Muscle of back (tissue), 11 donors: ENCODE data around the gene SHROOM3. TPM values are rescaled to one million over a fixed set of nuclear protein-coding genes. Genes with fewer than 3 reads are reported as not detected.

Experiments used
- DNase-seq, 3 donors: peaks; one replicate each; pipeline versions ENCODE4 v3.0.0 to v3.0.0-alpha.2; 2013
- polyA plus RNA-seq, 10 donors: library from polyadenylated mRNA; unstranded; fragments of 120-200 nt; gene quantifications; one replicate each; pipeline ENCODE4 v1.2.1, GENCODE V29; 2013; ENCODE audit not compliant: insufficient read length in 10 of 10

The SHROOM3 gene
- polyA plus RNA-seq, 10 donors: 18.7 to 61.5 (median 22.9) TPM

DNA sequence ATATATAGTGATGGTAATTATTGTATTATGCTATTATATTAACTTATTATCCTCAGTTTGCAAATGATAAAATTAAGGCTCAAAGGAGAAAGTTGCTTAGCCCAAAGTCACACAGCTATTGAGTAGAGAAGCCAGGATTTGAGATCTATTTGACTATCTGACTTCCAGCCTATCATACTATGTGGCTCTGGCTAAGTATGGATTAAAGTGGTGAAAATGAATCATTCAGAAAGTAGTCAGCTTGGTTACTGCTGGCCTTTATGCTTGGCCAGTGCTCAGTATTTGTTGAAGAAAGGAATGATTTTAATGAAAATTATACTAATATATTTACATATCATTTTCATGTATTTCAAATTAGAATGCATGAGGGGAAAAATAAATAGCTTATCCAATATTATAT lies 219.8 kb downstream of the SHROOM3 start:
- no peak for DNase-seq

DNA sequence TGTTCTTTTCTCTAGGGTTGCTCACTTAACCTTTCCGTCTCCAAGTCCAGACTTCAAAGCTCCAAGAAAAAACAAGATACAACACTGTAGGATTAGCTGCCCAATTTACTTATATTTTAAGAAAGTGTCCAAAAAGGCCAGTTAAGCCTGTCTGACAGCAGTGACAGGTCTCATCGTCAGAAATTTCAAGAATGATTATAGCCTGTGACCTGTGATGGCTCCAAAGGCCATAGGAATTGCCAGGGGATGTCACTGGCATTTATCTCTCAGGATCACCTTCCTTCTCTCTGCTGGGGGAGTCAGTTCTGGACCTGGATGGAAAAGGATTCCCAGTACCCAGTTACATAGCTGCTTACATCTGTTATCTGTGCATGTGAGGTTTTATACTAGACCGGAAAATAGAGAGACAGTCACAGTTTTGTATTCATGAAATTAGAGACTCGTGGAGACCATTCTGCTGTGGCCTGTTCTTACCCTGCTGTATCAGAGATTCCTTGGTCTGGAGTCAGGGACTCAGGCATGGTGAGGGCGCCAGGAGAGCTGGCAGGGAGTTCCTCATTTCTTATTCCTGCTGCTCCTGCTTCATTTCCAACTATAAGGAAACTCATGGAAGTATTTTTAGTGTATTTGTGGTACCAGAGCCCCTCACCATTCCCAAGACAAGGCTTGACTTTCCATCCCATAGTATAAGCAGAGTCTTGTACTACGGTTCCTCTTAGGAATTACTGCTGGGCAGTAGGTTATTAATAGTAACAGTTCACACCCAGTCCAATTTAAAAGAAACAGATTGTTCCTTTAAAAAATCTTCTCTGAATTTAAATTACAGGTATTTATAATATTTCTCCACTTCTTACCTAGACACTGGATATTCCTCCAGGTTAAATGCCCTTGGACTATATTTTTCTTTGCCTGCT lies 220.8 kb downstream of the SHROOM3 start:
- DNase-seq: no peak

DNA sequence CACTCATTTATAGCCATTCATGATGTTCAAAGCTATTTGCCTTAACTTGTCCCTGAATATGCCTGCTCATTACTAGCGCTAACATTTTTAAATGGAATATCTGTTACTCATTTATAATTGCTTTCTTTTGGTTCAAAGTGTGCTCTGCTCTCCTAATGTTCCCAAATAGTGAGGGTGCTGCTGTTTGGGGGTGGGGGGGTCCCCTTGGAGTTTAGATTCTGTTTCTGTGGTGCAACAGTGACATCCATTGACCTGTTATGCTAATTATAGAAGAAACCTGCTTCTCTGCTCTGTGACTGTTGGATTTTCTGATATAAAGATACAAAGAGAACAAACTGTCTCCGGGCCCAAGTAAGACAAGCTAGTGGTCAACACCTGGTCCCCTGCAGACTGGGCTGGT lies 222.4 kb downstream of the SHROOM3 start:
- no peak for DNase-seq

DNA sequence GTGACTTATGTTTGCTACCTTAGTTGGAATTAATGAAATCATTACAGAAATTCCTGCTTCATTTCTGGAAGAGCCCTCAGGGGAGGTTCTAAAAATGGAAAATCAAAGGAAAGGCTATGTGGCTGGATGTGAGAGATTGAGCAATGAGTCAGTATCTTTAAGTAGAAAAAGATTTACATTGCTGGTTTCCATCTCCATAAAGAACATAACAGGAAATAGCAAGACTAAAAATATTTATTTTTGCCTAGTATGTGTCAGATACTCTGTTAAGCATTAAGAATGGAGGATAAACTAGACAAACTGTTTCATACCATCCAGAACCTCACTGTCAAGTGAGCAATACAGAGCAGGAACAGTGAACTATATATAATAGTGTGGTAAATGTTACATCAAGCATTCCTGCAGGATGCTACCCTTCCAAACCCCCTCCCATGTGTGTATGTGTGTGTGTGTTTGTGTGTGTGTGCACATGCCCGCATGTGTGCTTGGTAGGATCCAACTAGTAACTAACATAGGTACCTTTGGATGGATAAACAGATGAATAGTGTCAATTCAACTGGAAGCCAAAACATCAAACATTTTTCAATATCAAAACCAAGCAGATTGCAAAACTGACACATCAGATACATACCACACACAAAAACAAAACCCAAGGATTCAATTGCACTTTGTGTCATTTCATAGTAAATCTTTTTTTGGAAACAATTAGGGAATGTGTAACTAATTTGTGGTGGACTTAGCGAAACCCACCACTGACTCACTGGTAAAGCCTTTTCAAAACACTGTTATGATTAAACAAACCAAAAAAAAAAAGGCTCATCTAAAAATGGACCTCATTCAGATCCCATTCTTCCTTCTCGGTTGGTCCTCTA lies 223.4 kb downstream of the SHROOM3 start:
- DNase-seq: peak in 2 of 3 donors; percentile 20 to 90

DNA sequence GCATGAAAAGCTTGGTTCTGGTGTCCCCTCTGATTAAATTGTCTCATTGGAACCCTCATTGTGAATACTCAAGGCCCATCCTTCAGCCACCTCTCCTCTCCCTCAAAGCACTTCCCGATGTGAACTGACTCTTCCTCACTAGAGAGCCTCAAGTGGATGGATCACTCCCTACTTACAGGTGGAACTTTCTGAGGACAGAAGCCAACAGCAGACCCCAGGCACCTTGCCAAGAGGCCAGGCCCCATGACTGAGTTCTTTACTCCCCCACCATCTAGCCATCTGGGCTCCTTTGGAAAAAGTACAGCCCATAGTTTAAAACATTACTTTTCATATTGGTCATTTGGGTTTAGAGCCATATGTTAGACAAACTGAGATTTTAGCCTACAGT lies 224.1 kb downstream of the SHROOM3 start:
- DNase-seq: peak in 1 of 3 donors; percentile 37

DNA sequence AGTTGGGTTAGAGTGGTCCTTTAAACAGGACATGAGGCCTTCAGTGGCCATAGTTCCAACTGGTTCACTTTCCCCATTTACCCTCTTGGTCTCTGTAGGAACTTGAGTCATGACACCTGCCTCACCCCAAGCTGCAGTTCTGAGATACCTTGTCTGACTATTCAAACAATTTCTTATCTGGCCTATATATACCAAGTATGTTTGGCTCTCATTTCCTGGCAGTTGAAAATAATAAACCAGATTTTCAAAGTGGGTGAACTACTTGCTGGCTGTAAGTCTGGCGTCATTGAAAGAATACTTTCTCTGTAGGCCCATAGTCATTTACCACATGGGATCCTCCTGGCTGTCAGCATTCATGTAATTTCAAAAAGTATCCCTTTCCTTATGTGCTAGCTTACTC lies 228.8 kb downstream of the SHROOM3 start:
- DNase-seq: no peak

DNA sequence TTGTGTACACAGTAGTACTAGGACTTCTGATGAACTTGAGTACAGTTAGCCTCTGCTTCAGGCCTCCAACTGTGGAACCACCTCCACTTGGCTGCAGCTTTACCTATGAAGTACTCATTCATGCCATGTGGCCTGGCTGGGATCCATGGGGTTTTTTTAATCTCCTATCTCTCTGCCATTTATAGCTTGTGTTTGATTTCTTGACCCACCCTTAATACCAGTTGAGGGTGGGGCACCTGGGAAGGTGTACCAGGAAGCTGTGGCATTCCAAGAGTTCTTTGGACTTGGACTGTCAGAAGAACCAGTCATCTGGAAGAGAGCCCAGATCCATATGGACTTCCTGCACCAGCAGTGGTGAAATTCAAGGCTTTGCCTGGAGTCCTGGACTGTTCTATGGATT lies 230.1 kb downstream of the SHROOM3 start:
- DNase-seq: no peak

DNA sequence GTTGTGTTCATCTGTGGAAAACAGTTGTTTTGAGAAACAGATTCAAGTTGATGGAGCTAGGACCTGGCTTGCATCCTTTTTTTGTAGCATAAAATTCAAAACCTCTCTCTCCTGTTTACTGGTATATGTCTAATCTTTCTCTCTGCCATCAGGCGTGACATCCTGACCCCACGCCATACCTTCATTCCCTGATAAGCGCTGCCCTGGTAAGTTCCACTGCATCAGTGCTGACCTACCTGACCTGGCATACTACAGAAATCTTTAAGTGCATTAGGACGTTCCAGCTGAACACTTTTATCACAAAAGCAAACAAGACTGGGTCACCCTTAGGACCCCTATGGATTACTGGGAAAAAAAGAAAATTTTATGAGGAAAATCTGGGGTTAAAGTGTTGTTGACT lies 230.7 kb downstream of the SHROOM3 start:
- no peak for DNase-seq

DNA sequence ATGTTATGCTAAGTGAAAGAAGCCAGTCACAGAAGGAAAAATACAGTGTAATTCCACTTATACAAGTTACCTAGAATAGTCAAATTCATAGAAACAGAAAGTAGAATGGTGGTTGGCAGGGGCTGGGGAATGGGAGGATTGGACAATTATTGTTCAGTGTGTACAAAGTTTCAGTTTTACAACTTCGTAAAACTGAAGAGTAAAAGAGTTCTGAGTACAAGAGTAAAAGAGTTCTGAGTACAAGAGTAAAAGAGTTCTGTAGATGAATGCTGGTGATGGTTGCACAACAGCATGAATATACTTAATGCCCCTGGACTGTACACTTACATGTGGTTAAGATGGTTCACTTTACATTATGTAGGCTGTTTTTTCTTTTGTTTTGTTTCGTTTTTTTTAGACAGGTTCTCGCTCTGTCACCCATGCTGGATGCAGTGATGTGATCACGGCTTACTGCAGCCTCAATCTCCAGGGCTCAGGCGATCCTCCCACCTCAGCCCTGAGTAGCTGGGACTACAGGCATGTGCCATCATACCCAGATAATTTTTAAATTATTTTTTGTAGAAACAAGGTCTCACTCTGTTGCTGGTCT lies 232.0 kb downstream of the SHROOM3 start:
- DNase-seq: no peak

DNA sequence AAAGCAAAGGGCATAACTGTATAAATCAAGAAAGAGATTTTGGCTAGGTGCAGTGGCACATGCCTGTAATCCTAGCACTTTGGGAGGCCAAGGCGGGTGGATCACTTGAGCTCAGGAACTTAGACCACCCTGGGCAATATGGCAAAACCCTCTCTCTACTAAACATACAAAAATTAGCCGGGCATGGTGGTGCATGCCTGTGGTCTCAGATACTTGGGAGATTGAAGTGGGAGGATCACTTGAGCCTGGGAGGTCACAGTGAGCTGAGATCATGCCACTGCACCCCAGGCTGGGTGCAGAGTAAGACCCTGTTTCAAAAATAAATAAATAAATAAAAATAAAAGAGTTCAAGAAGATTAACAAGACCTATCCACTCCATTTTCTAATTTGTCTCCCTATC lies 235.6 kb downstream of the SHROOM3 start:
- DNase-seq: no peak

DNA sequence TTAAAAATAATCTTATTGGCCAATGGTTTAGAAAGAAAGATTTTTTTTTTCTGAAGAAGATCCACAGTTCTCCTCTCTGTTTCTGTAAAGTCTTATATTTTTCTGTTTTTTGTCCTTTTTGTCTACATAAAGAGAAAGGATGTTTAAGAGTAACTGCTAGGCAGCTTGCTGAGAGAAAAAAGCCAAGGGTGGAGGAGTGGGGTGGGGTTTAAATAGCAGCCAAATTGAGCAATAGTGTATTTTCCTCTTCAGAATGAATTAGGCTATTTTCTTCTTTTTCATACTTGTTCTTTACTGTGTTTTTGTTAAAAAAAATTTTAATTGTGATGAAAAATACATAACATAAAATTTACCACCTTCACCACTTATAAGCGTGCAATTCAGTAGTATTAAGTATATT lies 238.3 kb downstream of the SHROOM3 start:
- no peak for DNase-seq

DNA sequence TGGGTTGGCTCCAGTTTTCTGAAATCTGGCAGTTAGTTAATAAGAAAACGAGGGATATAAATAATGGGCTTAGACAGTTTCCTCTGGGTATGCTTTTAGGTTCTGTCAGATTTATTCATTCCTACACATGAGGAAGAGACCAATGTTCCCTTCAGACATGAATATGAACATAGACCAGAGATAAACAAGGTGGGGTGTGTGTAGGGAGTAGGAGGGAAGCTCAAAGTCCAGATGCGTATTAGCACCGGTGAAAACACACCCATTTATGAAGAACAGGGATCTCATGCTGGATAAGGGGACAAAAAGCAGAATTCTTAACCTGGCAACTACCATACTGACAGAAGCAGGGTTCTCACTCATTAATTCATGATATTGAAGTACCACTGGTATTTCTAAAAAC lies 240.0 kb downstream of the SHROOM3 start:
- no peak for DNase-seq

DNA sequence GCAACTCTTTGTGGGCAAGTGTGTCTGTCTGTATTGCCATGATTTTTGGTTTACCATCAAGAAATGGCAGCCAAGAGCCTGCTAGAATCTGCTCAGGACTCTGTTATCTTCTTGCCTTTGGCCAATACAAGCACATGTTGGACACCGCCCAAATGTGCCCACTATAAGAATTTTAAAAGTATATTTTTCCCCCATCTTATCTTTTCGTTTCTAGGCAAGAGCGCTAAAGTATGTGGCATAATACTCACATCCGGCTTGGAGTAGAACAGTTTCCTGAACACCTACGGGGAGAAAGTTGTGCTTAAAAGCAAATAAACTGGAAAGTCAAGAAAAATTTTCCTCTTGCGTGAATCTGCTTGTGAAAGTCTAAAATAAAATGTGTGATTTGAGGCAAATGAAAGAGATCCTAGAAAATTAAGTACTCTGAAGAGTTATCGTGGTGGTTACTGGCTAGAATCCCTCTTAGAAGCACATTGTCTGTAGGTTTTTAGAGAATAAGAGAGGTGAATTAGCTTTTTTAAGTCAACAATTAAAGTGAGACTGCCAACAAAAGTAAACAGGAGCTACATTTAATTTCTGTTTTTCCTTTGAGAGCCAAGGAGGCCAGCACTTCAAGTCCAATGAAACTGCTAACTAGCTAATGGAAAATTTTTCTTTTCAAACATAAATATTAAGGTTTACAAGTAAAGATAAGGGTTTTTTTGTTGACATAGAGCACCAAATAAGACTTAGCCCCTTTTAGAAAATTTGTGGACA lies 242.7 kb downstream of the SHROOM3 start:
- no peak for DNase-seq

DNA sequence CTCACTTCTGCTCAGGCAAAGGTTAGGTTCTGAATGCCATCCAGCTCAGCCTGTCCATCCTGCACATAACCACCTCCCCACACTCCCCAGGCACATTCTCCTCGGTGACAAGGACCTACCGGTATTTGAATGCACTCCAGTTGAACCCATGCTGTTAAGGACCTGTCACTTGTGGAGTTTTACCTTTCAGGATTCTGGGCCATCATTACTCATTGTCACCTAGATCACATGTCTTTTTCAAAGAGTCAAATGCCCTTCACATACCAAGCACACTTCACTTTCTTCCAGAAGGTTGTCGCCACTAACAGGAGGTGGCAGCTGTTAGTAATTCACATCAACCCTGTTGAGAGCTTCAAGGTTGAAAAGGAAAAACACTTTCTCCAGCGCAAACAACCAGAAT lies 244.7 kb downstream of the SHROOM3 start:
- no peak for DNase-seq

DNA sequence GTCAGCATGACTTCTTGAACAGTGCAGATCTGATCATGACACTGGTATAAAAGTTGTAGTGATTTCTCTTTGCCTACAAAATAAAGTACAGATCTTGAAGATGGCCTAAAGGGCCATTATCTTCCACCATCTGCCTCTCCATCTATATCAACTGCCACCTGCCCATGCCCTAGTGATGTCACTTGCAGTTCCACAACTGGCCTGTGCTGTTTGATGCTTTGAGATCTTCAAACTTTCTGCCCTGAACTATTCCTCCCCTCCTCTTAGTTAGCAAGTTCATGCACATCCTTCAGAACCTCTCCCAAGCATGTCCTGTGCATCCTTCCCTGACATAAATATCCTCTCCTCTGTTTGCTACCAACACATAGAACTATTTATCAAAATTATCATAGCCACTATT lies 245.9 kb downstream of the SHROOM3 start:
- DNase-seq: no peak

DNA sequence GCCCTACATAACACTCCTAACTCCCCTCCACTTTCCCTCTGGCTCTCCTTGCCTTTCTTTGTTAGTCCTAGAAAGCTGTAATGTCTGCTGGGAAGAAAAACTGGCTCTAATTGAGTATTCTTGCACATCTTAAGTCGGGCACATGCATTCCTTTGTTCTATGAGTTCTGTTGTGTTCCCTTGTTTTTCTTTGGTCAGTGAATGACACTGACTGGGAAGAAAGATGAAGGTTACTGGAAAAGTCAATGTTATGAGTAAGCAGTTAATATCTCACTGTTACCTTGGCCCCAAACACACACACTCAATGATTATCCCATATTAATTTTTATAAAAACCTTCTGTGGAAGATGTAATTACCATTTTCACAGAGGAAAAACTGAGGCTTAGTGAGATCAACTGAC lies 247.0 kb downstream of the SHROOM3 start:
- DNase-seq: no peak

DNA sequence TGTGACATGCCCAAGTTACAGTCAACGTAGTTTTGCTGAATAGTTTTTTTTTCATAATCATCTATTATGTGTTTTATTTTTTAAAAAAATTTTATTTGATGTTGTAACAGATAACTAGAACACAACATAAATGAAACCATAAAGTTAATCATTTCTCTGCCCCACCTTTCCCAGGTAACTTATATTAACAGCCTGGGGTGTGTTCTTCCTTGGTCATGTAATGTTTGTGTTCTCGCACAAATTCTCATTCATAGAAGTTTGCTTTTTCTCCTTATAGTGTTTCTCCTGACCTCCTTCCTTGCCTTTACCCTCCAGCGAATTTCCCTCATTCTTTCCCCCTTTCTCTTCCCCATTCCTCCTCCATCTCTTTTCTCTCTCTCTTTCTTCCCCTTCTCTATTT lies 248.1 kb downstream of the SHROOM3 start:
- no peak for DNase-seq

DNA sequence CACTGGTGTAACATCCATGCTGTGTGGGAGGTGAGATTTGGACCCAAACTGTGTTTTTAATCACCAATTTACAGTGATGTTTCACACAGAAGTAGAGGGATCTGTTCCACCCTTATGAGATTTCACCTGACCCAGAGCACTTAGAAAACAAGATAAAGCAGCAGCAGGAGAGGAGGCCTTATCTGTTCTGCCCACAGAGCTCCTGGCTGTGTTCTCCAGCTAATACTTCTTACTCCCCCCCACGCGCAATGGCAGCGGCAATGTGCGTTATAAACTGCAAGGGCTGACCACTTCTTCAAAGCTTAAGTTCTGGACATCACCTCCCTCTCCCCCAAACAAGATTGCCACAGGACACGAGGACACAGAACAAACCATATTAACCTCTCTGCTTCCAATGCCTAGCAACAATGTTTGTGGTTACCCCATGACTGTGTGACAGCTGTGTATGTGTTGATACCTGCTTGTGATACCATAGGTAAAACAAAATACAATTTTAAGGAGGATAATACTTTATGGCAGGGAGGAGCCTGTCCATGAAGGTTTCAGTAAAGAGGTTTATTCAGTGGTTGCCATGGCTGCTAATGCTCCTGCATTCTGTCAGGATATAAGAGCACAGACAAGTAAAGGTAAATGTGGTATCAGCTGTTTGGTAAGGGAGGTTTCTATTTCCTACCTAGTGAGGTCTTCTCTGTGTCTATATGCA lies 252.9 kb downstream of the SHROOM3 start:
- DNase-seq: no peak

DNA sequence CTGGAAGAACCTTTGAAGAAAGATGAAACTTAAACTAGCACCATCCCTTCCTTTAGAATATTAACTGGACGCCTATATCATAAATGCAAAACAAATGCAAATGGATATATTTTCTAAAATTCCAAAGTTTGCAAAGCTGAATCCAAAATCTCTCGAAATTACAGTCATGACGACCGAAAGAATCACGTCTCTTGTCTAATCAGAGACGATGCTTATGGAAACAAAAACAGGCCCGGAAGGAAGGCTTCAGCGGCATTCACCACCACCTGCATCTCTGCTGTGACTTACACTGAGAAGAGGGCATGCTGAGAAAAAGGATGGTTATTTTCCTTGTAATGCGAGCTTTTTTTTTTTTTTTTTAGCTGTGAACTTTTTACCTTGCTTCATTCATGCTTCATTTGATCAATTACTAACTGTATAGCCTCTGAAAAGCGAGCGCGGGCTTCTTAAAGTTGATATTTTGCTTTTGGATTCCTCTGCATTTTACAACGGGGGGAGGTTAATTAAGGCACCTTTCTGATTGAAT lies 253.7 kb downstream of the SHROOM3 start:
- DNase-seq: peak in 2 of 3 donors; percentile 34 to 65

DNA sequence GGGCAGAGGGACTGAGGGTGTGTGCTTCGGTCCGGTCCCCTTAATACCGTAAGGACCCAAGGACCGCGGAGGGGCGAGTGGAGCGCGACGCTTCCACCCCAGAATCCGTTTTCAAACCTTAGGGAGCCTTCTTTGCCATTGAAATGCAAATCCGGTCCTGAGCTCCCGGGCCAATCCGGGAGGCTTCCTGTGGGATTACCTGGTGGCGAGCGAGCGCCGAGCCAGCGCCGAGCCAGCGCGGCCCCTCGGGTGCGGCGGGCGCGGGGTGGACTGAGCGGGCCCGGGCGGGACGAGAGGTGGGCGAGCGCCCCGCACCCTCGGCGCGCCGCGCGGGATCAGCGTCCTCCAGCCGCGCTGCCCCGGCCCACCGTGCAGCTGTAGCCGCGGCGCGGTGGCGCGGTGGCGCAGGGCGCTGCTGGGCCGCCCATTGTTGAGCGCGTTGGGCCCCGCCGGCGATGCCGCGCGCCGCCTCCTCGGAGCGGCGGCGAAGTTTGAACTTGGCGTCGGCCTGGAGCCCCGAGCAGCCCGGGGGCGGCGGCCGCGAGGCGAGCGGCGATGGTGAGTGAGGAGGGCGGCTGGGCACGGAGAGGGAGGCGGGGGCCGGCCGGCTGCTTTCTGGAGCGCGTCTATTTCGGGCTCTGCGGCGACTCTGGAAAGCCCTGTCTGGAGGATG lies 254.3 kb downstream of the SHROOM3 start:
- DNase-seq: peak; percentile 33 to 80 (median 52)
